ENCODE results near the gene PRRC2B.

The PRRC2B gene

DNA sequence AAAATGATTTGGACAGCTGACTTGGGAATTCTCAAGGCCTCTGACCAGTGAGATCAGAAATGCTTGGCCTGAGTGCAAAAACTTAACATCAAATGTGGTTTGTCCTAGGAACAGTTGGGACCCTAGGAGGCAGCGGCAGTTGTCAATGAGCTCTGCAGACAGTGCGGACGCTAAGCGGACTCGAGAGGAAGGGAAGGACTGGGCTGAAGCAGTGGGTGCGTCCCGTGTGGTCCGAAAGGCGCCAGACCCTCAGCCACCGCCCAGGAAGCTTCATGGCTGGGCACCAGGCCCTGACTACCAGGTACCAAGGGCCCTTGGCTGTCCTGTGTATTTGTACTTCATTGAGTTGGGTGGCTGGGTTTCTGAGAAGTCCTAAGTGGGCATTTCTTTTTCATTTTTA lies 65.2 kb downstream of the PRRC2B start:
- Histone ChIP-seq H4K20me1 (ENCODE audit: insufficient read depth, low read length) (no peaks in the 10 kb centered on the region), H3K4me3 (ENCODE audit: low read length) (no peak overlapping the region), H3K27me3 (ENCODE audit: low read depth, low read length) (no peaks in the 10 kb centered on the region), H2AFZ (ENCODE audit: low read depth, low read length) (no peak overlapping the region), H3K4me2 (ENCODE audit: low read length) (no peak overlapping the region), H3K9ac (ENCODE audit: low read length) (no peak overlapping the region), H3K79me2 (ENCODE audit: low read length) (peaks cover 5% of the 10 kb centered on the region), H3K36me3 (replicated peaks; ENCODE audit: low read depth, low read length) (peaks cover 52% of the 10 kb centered on the region), H3K4me1 (ENCODE audit: low read length) (no peaks in the 10 kb centered on the region), H3K9me3 (ENCODE audit: insufficient read depth, low read length) (no peaks in the 10 kb centered on the region), H3K27ac (ENCODE audit: low read length) (no peak overlapping the region)
- TF ChIP-seq EZH2phosphoT487 (IDR thresholded peaks at IDR 0.05; ENCODE audit: low read depth), result no peak
- TF ChIP-seq, protein P1, sequence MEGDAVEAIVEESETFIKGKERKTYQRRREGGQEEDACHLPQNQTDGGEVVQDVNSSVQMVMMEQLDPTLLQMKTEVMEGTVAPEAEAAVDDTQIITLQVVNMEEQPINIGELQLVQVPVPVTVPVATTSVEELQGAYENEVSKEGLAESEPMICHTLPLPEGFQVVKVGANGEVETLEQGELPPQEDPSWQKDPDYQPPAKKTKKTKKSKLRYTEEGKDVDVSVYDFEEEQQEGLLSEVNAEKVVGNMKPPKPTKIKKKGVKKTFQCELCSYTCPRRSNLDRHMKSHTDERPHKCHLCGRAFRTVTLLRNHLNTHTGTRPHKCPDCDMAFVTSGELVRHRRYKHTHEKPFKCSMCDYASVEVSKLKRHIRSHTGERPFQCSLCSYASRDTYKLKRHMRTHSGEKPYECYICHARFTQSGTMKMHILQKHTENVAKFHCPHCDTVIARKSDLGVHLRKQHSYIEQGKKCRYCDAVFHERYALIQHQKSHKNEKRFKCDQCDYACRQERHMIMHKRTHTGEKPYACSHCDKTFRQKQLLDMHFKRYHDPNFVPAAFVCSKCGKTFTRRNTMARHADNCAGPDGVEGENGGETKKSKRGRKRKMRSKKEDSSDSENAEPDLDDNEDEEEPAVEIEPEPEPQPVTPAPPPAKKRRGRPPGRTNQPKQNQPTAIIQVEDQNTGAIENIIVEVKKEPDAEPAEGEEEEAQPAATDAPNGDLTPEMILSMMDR (IDR thresholded peaks at IDR 0.05; ENCODE audit: low read depth, low read length), result no peak

DNA sequence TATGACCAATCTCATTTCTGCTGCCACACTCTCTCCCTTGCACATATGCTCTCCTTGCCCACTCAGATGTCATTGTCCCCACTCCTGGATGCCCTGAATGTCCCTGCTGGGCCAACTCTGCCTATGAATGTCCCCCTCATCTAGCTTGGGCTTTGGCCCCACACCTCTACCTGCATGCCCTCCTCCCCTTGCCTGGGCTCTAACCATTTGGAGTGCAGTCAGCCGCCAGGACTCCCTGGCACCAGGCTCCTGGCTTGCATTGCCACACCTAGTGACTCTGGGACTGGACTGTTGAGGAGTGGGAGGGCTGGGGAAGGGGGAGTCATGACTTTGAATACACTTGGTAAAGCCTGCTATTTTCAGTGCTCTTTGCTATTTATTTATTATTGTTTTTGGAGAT lies 67.3 kb downstream of the PRRC2B start:
- H3K27me3 ChIP-seq (ENCODE audit: low read depth, low read length), result no peaks in the 10 kb centered on the region
- no peak overlapping the region for H2AFZ ChIP-seq (ENCODE audit: low read depth, low read length)
- H3K9ac ChIP-seq (ENCODE audit: low read length), result no peak overlapping the region
- H4K20me1 ChIP-seq (ENCODE audit: insufficient read depth, low read length), result no peaks in the 10 kb centered on the region
- no peak overlapping the region for H3K27ac ChIP-seq (ENCODE audit: low read length)
- H3K79me2 ChIP-seq (ENCODE audit: low read length), result peaks cover 3% of the 10 kb centered on the region; the same call in 1 of the 2 replicates
- no peaks in the 10 kb centered on the region for H3K9me3 ChIP-seq (ENCODE audit: insufficient read depth, low read length)
- TF ChIP-seq EZH2phosphoT487 (IDR thresholded peaks at IDR 0.05; ENCODE audit: low read depth), result no peak
- TF ChIP-seq, protein P1 (IDR thresholded peaks at IDR 0.05; ENCODE audit: low read depth, low read length), result no peak
- H3K4me3 ChIP-seq (ENCODE audit: low read length), result no peak overlapping the region
- H3K4me1 ChIP-seq (ENCODE audit: low read length), result no peaks in the 10 kb centered on the region
- no peak overlapping the region for H3K4me2 ChIP-seq (ENCODE audit: low read length)
- peaks cover 64% of the 10 kb centered on the region for H3K36me3 ChIP-seq (replicated peaks; ENCODE audit: low read depth, low read length)

DNA sequence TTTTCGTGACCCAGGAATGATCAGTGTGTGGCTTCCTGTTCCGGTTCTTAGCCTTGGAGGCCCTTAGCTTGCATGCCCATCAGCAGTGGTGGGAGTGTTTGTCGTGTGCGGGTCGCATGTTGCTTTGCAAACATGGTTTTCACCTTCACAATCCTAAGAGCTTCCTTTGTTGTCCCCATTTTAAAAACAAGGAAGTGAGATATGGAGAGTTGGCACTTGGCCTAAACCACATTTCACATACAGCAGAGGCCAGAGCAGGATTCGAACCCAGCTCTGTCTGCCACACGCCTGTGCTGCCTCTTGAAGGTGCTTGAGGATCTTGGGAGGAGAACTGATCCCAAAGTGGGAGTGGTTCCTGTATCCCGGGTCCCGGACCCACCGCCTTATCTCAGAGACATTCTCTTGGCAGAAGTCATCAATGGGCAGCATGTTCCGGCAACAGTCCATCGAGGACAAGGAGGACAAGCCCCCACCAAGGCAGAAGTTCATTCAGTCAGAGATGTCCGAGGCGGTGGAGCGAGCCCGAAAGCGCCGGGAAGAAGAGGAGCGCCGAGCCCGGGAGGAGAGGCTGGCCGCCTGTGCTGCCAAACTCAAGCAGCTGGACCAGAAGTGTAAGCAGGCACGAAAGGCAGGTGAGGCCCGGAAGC lies 70.6 kb downstream of the PRRC2B start:
- H3K9ac ChIP-seq (ENCODE audit: low read length), result no peak overlapping the region
- H3K4me1 ChIP-seq (ENCODE audit: low read length), result no peaks in the 10 kb centered on the region
- peaks cover 62% of the 10 kb centered on the region for H3K36me3 ChIP-seq (replicated peaks; ENCODE audit: low read depth, low read length)
- no peak overlapping the region for H3K4me3 ChIP-seq (ENCODE audit: low read length)
- no peak overlapping the region for H2AFZ ChIP-seq (ENCODE audit: low read depth, low read length)
- peaks cover 19% of the 10 kb centered on the region for H3K79me2 ChIP-seq (ENCODE audit: low read length)
- no peak overlapping the region for H3K4me2 ChIP-seq (ENCODE audit: low read length)
- H3K9me3 ChIP-seq (ENCODE audit: insufficient read depth, low read length), result no peaks in the 10 kb centered on the region
- peaks cover under 1% of the 10 kb centered on the region; the same call in 1 of the 2 replicates for H4K20me1 ChIP-seq (ENCODE audit: insufficient read depth, low read length)
- H3K27me3 ChIP-seq (ENCODE audit: low read depth, low read length), result no peaks in the 10 kb centered on the region
- TF ChIP-seq, protein P1 (IDR thresholded peaks at IDR 0.05; ENCODE audit: low read depth, low read length), result no peak
- TF ChIP-seq EZH2phosphoT487 (IDR thresholded peaks at IDR 0.05; ENCODE audit: low read depth), result no peak
- no peak overlapping the region for H3K27ac ChIP-seq (ENCODE audit: low read length)

DNA sequence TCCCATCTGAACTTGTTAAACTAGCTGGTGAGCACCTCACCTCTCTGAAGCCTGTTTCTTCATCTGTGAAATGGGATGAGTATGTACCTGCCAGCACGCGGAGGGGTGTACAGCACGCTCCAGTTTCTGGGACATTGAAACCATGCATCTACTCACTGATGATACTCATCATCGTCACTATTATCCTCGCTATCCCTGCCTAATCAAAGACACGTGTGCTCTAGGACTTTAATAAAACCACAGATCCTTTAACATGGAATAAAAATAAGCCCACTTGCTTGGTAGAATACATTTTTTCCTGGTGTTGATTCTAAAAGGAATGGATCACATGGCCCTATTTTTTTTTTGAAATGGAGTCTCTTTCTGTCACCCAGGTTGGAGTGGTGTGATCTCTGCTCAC lies 71.5 kb downstream of the PRRC2B start:
- Histone ChIP-seq H4K20me1 (ENCODE audit: insufficient read depth, low read length) (peaks cover 4% of the 10 kb centered on the region; the same call in 1 of the 2 replicates), H3K4me2 (ENCODE audit: low read length) (no peak overlapping the region), H3K36me3 (replicated peaks; ENCODE audit: low read depth, low read length) (peaks cover 64% of the 10 kb centered on the region), H3K27me3 (ENCODE audit: low read depth, low read length) (no peaks in the 10 kb centered on the region), H2AFZ (ENCODE audit: low read depth, low read length) (no peak overlapping the region), H3K4me1 (ENCODE audit: low read length) (no peaks in the 10 kb centered on the region), H3K79me2 (ENCODE audit: low read length) (peaks cover 28% of the 10 kb centered on the region), H3K9ac (ENCODE audit: low read length) (no peak overlapping the region), H3K4me3 (ENCODE audit: low read length) (no peak overlapping the region), H3K9me3 (ENCODE audit: insufficient read depth, low read length) (no peaks in the 10 kb centered on the region), H3K27ac (ENCODE audit: low read length) (no peak overlapping the region)
- no peak for TF ChIP-seq EZH2phosphoT487 (IDR thresholded peaks at IDR 0.05; ENCODE audit: low read depth)
- TF ChIP-seq, protein P1 (IDR thresholded peaks at IDR 0.05; ENCODE audit: low read depth, low read length), result no peak
